Forelimb muscle (tissue), 1 donor: ENCODE data around the gene MGLL. TPM values are rescaled to one million over a fixed set of nuclear protein-coding genes. Genes with fewer than 3 reads are reported as not detected.

Source experiments
- DNase-seq: peaks from one replicate; pipeline ENCODE4 v3.0.0-alpha.2; 2013; ENCODE audit warnings: low read depth
- polyA plus RNA-seq: library from polyadenylated mRNA; unstranded; fragments of 120-200 nt; gene quantifications from one replicate; pipeline ENCODE4 v1.2.1, GENCODE V29; 2013; ENCODE audit not compliant: insufficient read length

The MGLL gene
- polyA plus RNA-seq, 1 donor: 24.5 TPM

DNA sequence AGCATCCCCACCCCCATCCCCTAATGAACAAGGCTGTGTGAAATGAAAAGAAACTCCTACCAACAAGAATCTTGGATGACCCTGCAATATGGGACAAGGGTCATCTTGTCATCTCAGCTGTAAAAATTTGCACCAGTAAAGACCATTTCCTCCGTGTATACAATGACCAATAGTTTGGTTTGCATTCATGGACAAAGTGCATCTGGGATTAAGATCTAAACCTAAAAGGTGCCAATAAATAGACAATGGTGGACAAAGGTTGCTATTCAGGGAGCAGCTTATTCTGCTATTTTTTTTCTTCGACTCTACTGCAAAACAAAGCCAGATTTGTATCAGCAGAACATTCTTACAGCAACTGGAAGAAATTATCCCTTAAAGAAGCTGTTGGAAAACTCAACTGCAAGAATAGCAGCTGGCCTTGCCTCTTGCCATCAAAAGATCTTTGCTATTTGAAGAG lies 8.0 kb downstream of the MGLL start:
- DNase-seq: no peak

- no peak for DNase-seq
Measured at GRCh38 chr3:127812151-127812550, 10.2 kb downstream of the MGLL start.

- DNase-seq: no peak
Measured at GRCh38 chr3:127811717-127812116, 10.6 kb downstream of the MGLL start.

DNA sequence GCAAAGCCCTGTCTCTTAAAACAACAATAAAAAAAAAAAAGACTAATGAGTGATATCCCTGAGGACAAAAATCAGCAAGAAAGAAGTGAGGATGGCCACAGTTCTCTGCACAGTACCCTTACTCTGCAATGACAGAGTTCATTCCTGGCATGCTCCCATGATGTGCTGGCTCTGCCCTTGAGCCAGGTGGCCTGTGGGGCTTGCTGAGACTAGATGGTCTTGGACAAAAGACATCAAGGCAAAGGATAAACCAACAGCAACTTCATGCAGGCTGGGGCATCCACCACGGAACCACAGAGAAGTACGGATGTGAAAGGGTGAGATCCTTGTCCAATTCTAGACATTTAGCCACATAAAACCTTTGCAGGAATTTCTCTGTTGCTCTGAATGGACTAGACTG lies 12.7 kb downstream of the MGLL start:
- DNase-seq: no peak

- DNase-seq: no peak
Measured at GRCh38 chr3:127809211-127809610, 13.1 kb downstream of the MGLL start.

DNA sequence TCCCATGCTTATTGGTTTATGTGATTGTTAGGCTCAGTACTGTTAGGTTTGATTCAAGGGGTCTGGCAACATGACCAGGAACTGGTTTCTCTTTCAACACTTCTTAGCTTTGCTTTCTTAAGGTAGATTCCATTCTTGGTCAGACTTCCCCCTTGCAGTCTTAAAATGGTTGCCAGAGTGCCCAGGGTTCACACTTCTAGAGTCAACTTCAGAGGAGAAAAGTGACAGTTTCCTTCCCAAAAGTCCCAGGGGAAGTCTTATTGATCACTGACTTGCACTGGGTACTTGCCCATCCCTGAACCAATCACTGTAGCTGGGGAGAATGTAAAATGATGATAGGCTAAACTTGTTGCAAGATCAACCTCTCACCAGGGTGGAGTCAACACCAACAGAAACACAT lies 14.1 kb downstream of the MGLL start:
- no peak for DNase-seq

DNA sequence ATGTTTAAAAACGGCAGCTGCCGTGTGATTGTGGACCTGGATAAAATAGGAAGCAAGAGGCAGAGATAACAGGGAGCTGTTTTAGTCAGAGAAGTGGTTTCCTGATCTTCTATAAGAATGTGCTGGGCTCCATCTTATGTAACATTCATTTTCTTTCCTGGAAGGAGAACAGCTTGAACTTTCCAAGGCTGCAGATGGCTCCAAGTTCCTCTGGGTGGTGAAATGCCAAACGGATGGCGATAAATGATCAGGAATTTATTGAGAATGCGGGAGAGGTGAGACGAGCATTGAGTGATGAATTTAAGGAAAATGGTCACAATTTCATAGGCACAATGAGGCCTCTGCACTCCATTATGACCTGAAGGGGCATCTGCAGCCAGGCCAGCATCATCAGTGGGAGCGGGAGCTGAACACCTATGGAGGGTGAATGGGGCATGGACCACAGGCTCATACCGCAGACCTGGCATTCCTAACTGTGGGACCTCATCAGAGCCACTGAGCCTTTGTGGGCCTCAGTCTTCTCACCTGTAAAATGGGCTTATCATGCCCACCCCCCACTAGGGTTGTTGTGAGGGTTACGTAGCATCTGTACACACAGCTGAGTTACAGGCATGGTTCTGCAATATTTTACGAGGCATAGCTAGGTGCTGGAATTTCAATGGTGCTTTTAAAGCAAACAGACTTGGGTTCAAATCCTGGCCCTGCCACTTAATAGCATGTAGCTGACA lies 17.1 kb downstream of the MGLL start:
- no peak for DNase-seq

DNA sequence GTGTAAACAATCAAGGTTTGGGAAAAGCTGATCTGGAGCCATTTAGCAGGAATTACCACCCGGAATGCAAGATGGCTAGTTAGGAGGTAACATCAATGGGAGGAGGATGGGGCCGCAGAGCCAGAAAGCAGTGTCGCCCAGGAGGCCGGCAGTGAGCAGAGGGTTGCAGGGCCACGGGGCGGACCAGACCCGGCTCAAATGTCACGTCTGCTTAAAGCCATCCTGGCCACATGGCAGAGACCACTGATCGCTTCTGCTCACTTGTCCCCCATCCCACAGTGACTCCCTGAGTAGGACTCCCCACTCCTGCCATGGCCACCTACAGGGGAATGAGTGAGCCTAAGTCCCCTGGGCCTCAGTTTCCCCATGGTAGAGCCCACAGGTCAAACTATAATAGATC lies 18.2 kb downstream of the MGLL start:
- DNase-seq: no peak

GRCh38 chr3:127803619-127804018 lies 18.7 kb downstream of the MGLL start:
- DNase-seq: no peak

GRCh38 chr3:127802606-127803005 lies 19.7 kb downstream of the MGLL start:
- no peak for DNase-seq

DNA sequence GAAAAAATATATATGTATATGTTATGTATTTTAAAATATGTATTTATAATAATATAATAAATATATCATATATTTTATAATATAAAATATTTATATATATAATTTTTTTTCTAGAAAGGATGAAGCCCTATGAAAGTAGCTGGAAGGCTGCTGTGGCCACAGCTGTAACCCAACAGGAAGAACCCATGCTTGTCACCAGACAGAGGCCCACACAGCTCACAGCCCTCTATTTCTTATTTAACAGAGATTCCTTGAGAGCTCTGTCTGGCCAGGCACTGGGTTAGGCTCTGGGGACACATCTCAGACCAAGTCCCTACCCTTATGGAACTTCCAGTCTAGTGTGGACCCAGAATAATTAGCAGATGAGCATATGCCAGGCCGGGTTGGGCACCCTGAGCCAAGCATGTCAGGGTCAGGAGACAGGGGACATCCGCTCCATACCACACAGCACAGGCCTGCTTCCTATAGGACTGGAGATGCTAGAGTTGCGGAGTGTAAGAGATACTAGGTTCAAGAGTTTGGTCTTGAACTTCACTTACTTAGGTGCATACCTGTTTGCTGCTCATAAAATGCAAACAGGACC lies 20.5 kb downstream of the MGLL start:
- DNase-seq: no peak

- DNase-seq: no peak
Measured at GRCh38 chr3:127800508-127800907, 21.8 kb downstream of the MGLL start.

- no peak for DNase-seq
Measured at GRCh38 chr3:127799476-127800222, 22.7 kb downstream of the MGLL start.

GRCh38 chr3:127798716-127799115 lies 23.6 kb downstream of the MGLL start:
- no peak for DNase-seq

GRCh38 chr3:127796831-127797150 lies 25.5 kb downstream of the MGLL start:
- DNase-seq: no peak

DNA sequence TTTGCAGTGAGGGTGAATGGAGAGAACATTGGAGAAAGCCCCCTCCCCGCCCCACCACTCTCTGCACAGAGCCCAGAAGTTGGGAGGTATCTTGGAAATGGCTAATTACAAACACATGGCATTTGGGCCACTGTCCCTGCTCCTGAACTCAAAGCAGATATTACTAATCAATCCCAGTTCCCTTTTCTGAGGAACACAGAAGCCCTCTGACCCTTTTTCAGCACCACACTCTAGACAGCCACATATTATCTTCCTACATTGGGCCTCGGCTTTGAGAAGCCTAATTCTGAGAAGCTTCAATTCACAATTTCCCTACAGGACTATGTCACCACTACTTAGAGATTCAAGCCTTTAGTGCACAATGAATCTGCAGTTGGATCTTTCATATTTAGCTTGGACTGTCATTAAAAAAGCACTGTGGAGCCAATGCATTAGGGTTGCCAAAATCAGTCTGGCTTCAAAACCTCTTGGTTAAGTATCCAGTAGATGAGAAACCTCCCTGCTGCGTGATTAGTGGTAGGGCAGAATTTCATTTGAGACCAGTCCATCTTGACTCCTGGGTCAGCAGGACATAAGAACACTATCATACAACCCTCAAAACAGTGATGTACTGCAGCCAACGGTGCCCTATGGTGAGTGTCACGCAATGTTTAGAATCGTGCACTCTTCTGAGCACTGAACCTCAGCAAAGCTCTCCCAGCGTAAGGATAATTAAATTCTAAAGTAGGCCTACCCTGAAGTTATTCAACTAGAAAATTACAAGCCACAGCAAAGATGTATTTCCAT lies 26.1 kb downstream of the MGLL start:
- no peak for DNase-seq

DNA sequence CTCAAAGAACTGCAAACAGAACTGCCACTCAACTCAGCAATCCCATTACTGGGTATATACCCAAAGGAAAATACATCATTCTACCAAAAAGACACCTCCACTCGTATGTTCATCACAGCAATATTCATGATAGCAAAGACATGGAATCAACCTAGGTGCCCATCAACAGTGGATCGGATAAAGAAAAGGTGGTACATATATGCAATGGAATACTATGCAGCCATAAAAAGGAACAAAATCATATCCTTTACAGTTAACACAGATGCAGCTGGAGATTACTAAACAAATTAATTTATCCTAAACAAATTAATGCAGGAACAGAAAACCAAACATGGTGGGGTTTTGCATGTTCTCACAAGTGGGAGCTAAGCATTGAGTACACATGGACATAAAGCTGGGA lies 27.3 kb downstream of the MGLL start:
- no peak for DNase-seq

DNA sequence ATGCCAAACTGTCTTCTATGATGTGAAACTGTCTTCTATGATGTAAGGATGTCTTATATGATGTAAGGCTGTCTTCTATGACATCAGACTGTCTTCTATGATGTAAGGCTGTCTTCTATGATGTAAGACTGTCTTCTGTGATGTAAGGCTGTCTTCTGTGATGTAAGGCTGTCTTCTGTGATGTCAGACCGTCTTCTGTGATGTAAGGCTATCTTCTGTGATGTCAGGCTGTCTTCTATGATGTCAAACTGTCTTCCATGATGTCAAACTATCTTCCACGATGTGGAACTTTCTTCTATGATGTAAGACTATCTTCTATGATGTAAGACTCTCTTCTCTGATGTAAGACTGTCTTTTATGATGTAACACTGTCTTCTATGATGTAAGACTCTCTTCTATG lies 27.9 kb downstream of the MGLL start:
- DNase-seq: no peak

DNA sequence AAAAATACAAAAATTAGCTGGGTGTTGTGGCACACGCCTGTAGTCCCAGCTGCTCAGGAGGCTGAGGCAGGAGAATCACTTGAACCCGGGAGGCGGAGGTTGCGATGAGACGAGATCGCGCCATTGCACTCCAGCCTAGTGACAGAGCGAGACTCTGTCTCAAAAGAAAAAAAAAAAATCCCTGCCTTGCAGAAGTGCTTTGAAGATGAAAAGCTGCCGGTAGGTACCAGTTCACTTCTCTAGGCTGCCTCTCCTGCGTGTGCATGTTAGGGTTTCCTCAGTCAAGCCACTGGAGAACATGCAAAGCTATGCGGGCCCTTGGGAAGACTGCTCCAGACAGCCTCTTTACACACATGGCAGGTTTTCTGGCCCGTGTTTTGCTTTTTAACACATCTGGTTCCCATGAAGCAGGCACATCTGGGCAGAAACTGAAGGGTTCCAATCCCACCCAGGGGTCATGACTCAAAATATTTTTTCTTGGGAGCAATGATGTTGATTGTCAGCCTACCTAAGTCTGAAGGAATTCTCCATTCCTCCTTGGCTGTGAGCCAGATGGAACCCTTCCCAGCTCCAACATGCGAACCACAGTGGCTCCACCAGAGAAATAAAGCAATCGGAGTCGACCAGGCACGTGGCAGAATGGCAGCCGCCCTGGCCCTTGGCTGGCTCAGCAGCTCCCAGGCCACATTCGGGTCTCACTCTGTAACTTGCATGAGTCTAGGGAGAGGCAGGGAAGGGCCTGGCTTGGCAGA lies 29.6 kb downstream of the MGLL start:
- no peak for DNase-seq

GRCh38 chr3:127791221-127791913 lies 30.9 kb downstream of the MGLL start:
- DNase-seq: no peak

GRCh38 chr3:127790882-127791183 lies 31.5 kb downstream of the MGLL start:
- no peak for DNase-seq
